PFSK-1 (cell line): Measurements from ENCODE around the gene TTF2.

Experiments
- FOXP2 ChIP-seq: optimal IDR thresholded peaks from 2 replicates; pipeline ENCODE3; 2011; ENCODE audit warnings: borderline replicate concordance, control low read depth, inconsistent platforms; ENCODE audit not compliant: insufficient read depth; ENCODE audit errors: extremely low read length, extremely low read depth
- POLR2AphosphoS5 ChIP-seq: IDR thresholded peaks from 2 replicates; pipeline ENCODE4 v1.6.1; 2012; ENCODE audit warnings: low read depth, mild to moderate bottlenecking, control low read depth, low read length, moderate library complexity
- REST ChIP-seq, 2 experiments: IDR thresholded peaks; 2 replicates each; pipeline versions ENCODE4 v1.6.1 to v1.8.0; 2011 to 2012; ENCODE audit warnings: low read depth in 2 of 2, low read length in 2 of 2, control low read depth in 1 of 2, inconsistent platforms in 1 of 2, mild to moderate bottlenecking in 1 of 2, moderate library complexity in 1 of 2; ENCODE audit not compliant: insufficient read depth in 1 of 2
- SIN3A ChIP-seq: IDR thresholded peaks from 2 replicates; pipeline ENCODE4 v1.6.1; 2012; ENCODE audit warnings: mild to moderate bottlenecking, low read length, moderate library complexity, borderline replicate concordance; ENCODE audit not compliant: insufficient read depth
- TAF1 ChIP-seq: IDR thresholded peaks from 2 replicates; pipeline ENCODE4 v1.6.1; 2012; ENCODE audit warnings: low read length, control low read depth, borderline replicate concordance; ENCODE audit not compliant: insufficient read depth

Gene TTF2

GRCh38 chr1:117136749-117137148 lies 76.6 kb downstream of the TTF2 start:
- TF ChIP-seq SIN3A (no peak), POLR2AphosphoS5 (no peak), REST (IDR thresholded peaks at IDR 0.05; ENCODE audit: insufficient read depth in 1 of 2, low read depth in 2 of 2, low read length in 2 of 2) (no peak)

- TF ChIP-seq SIN3A (no peak), TAF1 (no peak), POLR2AphosphoS5 (no peak)
Measured at GRCh38 chr1:117137281-117137855, 77.2 kb downstream of the TTF2 start.

GRCh38 chr1:117138106-117138505 lies 78.0 kb downstream of the TTF2 start:
- TF ChIP-seq SIN3A (no peak), POLR2AphosphoS5 (no peak), TAF1 (no peak), REST (IDR thresholded peaks at IDR 0.05; ENCODE audit: insufficient read depth in 1 of 2, low read depth in 2 of 2, low read length in 2 of 2) (no peak), FOXP2 (no peak)

- no peak for TF ChIP-seq REST (IDR thresholded peaks at IDR 0.05; ENCODE audit: insufficient read depth in 1 of 2, low read depth in 2 of 2, low read length in 2 of 2)
- no peak for TF ChIP-seq POLR2AphosphoS5
- TF ChIP-seq FOXP2, result no peak
- no peak for TF ChIP-seq TAF1
- no peak for TF ChIP-seq SIN3A
Measured at GRCh38 chr1:117138561-117138960, 78.4 kb downstream of the TTF2 start.

GRCh38 chr1:117142200-117142599 lies 82.1 kb downstream of the TTF2 start:
- TF ChIP-seq POLR2AphosphoS5, result no peak

- no peak for TF ChIP-seq POLR2AphosphoS5
- no peak for TF ChIP-seq SIN3A
- no peak for TF ChIP-seq FOXP2
- no peak for TF ChIP-seq REST (IDR thresholded peaks at IDR 0.05; ENCODE audit: insufficient read depth in 1 of 2, low read depth in 2 of 2, low read length in 2 of 2)
- TF ChIP-seq TAF1, result no peak
Measured at GRCh38 chr1:117143172-117143571, 83.0 kb downstream of the TTF2 start.
